WTC11 (cell line): ENCODE results near the gene DPYSL4. TPM values are rescaled to one million over a fixed set of nuclear protein-coding genes. Genes with fewer than 3 reads are reported as not detected.

Source experiments
- ATAC-seq: fragments of 200-7000 bp; cut with Tn5 transposase; 2 replicates; pipeline ENCODE4 v1.10.0; 2021; ENCODE audit warnings: mild to moderate bottlenecking, moderate library complexity
- CTCF ChIA-PET: fragments of 300-600 bp; sonication (Branson Sonifier 250); formaldehyde crosslinking; loops from one replicate; lab custom pipeline; 2021; ENCODE audit warnings: antibody characterized with exemption; lab: Charles Lee
- POLR2A ChIA-PET: fragments of 350-600 bp; sonication (Branson Sonifier 250); formaldehyde crosslinking; loops from one replicate; lab custom pipeline; 2021; ENCODE audit warnings: antibody characterized with exemption; lab: Charles Lee
- DNase-seq: peaks from one replicate; pipeline ENCODE4 v3.0.0; 2021; ENCODE audit warnings: low spot score
- H3K27ac Mint-ChIP-seq: 2 replicates; pipeline ENCODE4 v1.8.0; 2021; ENCODE audit warnings: mixed read lengths
- H3K27me3 Mint-ChIP-seq: 2 replicates; pipeline ENCODE4 v1.8.0; 2021; ENCODE audit warnings: low read depth, mild to moderate bottlenecking, moderate library complexity, mixed read lengths
- H3K36me3 Mint-ChIP-seq: 2 replicates; pipeline ENCODE4 v1.8.0; 2021; ENCODE audit warnings: mixed read lengths
- H3K4me1 Mint-ChIP-seq: 2 replicates; pipeline ENCODE4 v1.8.0; 2022; ENCODE audit warnings: mixed read lengths
- H3K4me3 Mint-ChIP-seq: 2 replicates; pipeline ENCODE4 v1.8.0; 2021; ENCODE audit warnings: mild to moderate bottlenecking, moderate library complexity, mixed read lengths
- H3K9me3 Mint-ChIP-seq: 2 replicates; pipeline ENCODE4 v1.8.0; 2021; ENCODE audit warnings: mixed read lengths
- AFF4 ChIP-seq: sonication (generic); formaldehyde crosslinking; IDR thresholded peaks from 2 replicates; pipeline ENCODE4 v1.8.1; 2023; ENCODE audit warnings: mild to moderate bottlenecking, missing genetic modification reagents, borderline replicate concordance
- CBFB ChIP-seq: sonication (generic); formaldehyde crosslinking; IDR thresholded peaks from 2 replicates; pipeline ENCODE4 v1.8.1; 2022; ENCODE audit warnings: mild to moderate bottlenecking, low read depth, missing genetic modification reagents
- ETV6 ChIP-seq: sonication (generic); formaldehyde crosslinking; IDR thresholded peaks from 2 replicates; pipeline ENCODE4 v1.8.1; 2022; ENCODE audit warnings: mild to moderate bottlenecking, missing genetic modification reagents
- FOXP1 ChIP-seq: sonication (generic); formaldehyde crosslinking; IDR thresholded peaks from 2 replicates; pipeline ENCODE4 v1.8.0; 2022; ENCODE audit warnings: missing genetic modification reagents, mild to moderate bottlenecking, moderate library complexity, borderline replicate concordance
- HMGA2 ChIP-seq: fragments of 250-450 bp; sonication (Bioruptor Pico); IDR thresholded peaks from 2 replicates; pipeline ENCODE4 v1.4.0; 2021; ENCODE audit warnings: mild to moderate bottlenecking, moderate library complexity
- HMGXB4 ChIP-seq: sonication (generic); formaldehyde crosslinking; IDR thresholded peaks from 2 replicates; pipeline ENCODE4 v1.8.1; 2023; ENCODE audit warnings: mild to moderate bottlenecking, moderate library complexity, missing genetic modification reagents
- KAT7 ChIP-seq: sonication (generic); formaldehyde crosslinking; IDR thresholded peaks from 2 replicates; pipeline ENCODE4 v1.8.1; 2023; ENCODE audit warnings: missing genetic modification reagents, mild to moderate bottlenecking, borderline replicate concordance
- MAX ChIP-seq: sonication (generic); formaldehyde crosslinking; IDR thresholded peaks from 2 replicates; pipeline ENCODE4 v1.8.0; 2022; ENCODE audit warnings: mild to moderate bottlenecking, missing genetic modification reagents
- MYBL2 ChIP-seq: sonication (generic); formaldehyde crosslinking; IDR thresholded peaks from 2 replicates; pipeline ENCODE4 v1.8.1; 2023; ENCODE audit warnings: mild to moderate bottlenecking, moderate library complexity, missing genetic modification reagents
- NFYB ChIP-seq: sonication (generic); formaldehyde crosslinking; conservative IDR thresholded peaks from 2 replicates; pipeline ENCODE4 v1.8.0; 2022; ENCODE audit warnings: low read depth, missing genetic modification reagents
- NR1H2 ChIP-seq: sonication (generic); formaldehyde crosslinking; IDR thresholded peaks from 2 replicates; pipeline ENCODE4 v1.9.0; 2021; ENCODE audit warnings: mild to moderate bottlenecking, moderate library complexity, missing genetic modification reagents
- NR2C2 ChIP-seq: sonication (generic); formaldehyde crosslinking; IDR thresholded peaks from 2 replicates; pipeline ENCODE4 v1.8.0; 2022; ENCODE audit warnings: mild to moderate bottlenecking, missing genetic modification reagents
- PRRX2 ChIP-seq: fragments of 250-450 bp; sonication (Bioruptor Pico); IDR thresholded peaks from 2 replicates; pipeline ENCODE4 v1.8.0; 2021; ENCODE audit warnings: mild to moderate bottlenecking
- RORB ChIP-seq: fragments of 250-450 bp; sonication (Bioruptor Pico); IDR thresholded peaks from 2 replicates; pipeline ENCODE4 v1.9.0; 2021; ENCODE audit warnings: mild to moderate bottlenecking
- SMAD3 ChIP-seq: sonication (generic); formaldehyde crosslinking; IDR thresholded peaks from 2 replicates; pipeline ENCODE4 v1.8.0; 2022; ENCODE audit warnings: missing genetic modification reagents, mild to moderate bottlenecking, borderline replicate concordance
- TP53 ChIP-seq: sonication (generic); formaldehyde crosslinking; IDR thresholded peaks from 2 replicates; pipeline ENCODE4 v1.8.1; 2023; ENCODE audit warnings: mild to moderate bottlenecking, missing genetic modification reagents
- USF1 ChIP-seq: sonication (generic); formaldehyde crosslinking; IDR thresholded peaks from 2 replicates; pipeline ENCODE4 v1.8.0; 2022; ENCODE audit warnings: mild to moderate bottlenecking, missing genetic modification reagents
- ZMAT4 ChIP-seq: fragments of 250-450 bp; sonication (Bioruptor Pico); IDR thresholded peaks from 2 replicates; pipeline ENCODE4 v1.9.0; 2021; ENCODE audit warnings: mild to moderate bottlenecking
- ZNF121 ChIP-seq: sonication (generic); formaldehyde crosslinking; IDR thresholded peaks from 2 replicates; pipeline ENCODE4 v1.8.0; 2023; ENCODE audit warnings: missing genetic modification reagents
- ZNF219 ChIP-seq: sonication (generic); formaldehyde crosslinking; IDR thresholded peaks from 2 replicates; pipeline ENCODE4 v1.8.0; 2023; ENCODE audit warnings: missing genetic modification reagents, mild to moderate bottlenecking, borderline replicate concordance
- ZNF232 ChIP-seq: sonication (generic); formaldehyde crosslinking; IDR thresholded peaks from 2 replicates; pipeline ENCODE4 v1.8.0; 2022; ENCODE audit warnings: mild to moderate bottlenecking, missing genetic modification reagents
- ZNF396 ChIP-seq: fragments of 250-450 bp; sonication (Bioruptor Pico); IDR thresholded peaks from 2 replicates; pipeline ENCODE4 v1.8.0; 2021; ENCODE audit warnings: mild to moderate bottlenecking, moderate library complexity, borderline replicate concordance
- ZNF416 ChIP-seq: fragments of 250-450 bp; sonication (Bioruptor Pico); IDR thresholded peaks from 2 replicates; pipeline ENCODE4 v1.9.0; 2021; ENCODE audit warnings: mild to moderate bottlenecking, inconsistent platforms
- total RNA-seq: library from RNA; stranded (reverse); gene quantifications from 3 replicates; pipeline ENCODE4 v1.2.3, GENCODE V29; 2021

The DPYSL4 gene
- total RNA-seq, 1 experiment from 2014 or later: 17.0 TPM

GRCh38 chr10:132185601-132186487, 904 bp upstream of the DPYSL4 start (continued):
- TF ChIP-seq AFF4 (no peak), KAT7 (CRISPR knock-in tag) (no peak), PRRX2 (CRISPR knock-in tag) (no peak), ZNF232 (CRISPR knock-in tag) (no peak), NFYB (CRISPR knock-in tag) (no peak)

GRCh38 chr10:132187430-132188138, 836 bp downstream of the DPYSL4 start:
- POLR2A ChIA-PET: no interaction called here
- H3K4me1 Mint-ChIP-seq: peaks cover 9% of the 10 kb centered on the region
- H3K9me3 Mint-ChIP-seq: peaks cover 4% of the 10 kb centered on the region
- no peak for TF ChIP-seq ZNF416 (CRISPR knock-in tag)
- no peak for TF ChIP-seq USF1 (CRISPR knock-in tag)
- no peak for TF ChIP-seq MYBL2 (CRISPR knock-in tag)
- TF ChIP-seq SMAD3 (CRISPR knock-in tag): no peak
- no peak for TF ChIP-seq HMGXB4 (CRISPR knock-in tag)
- no peak for TF ChIP-seq NR2C2 (CRISPR knock-in tag)
- no peak for TF ChIP-seq ZNF396 (CRISPR knock-in tag)
- TF ChIP-seq NR1H2 (CRISPR knock-in tag): no peak
- no peak for TF ChIP-seq ETV6 (CRISPR knock-in tag)
- TF ChIP-seq TP53 (CRISPR knock-in tag): no peak
- no peak for TF ChIP-seq CBFB (CRISPR knock-in tag)
- TF ChIP-seq ZNF121 (CRISPR knock-in tag): no peak
- TF ChIP-seq ZMAT4 (CRISPR knock-in tag): no peak
- no peak for TF ChIP-seq ZNF219 (CRISPR knock-in tag)
- TF ChIP-seq HMGA2 (CRISPR knock-in tag): no peak
- no peak for TF ChIP-seq RORB
- TF ChIP-seq FOXP1 (CRISPR knock-in tag): no peak
- no peak for TF ChIP-seq MAX (CRISPR knock-in tag)
- TF ChIP-seq, all 79 proteins: peak for 0
- Mint-ChIP-seq H3K27me3 (peaks cover 63% of the 10 kb centered on the region), H3K36me3 (peaks cover 8% of the 10 kb centered on the region; the same call in 1 of the 2 replicates), H3K27ac (no peak overlapping the region), H3K4me3 (peak overlapping the region; percentile 59)
- DNase-seq (peak; percentile 37), ATAC-seq (peak; percentile 37)
- CTCF ChIA-PET: interaction anchor here (0.7 to 1.6 kb wide), 5 partner anchors 11 to 467 kb away, joined by 3 to 5 read pairs (median 3); no protein-coding TSS in a partner anchor
